VCaP (cell line): ENCODE data around the gene DUXB.

Experiments
- H3K27ac ChIP-seq: fragments of 450-650 bp; 2 replicates; pipeline ENCODE4 v1.5.1; 2017
- CTCF ChIP-seq: fragments of 450-650 bp; conservative IDR thresholded peaks from 2 replicates; pipeline ENCODE4 v1.5.1; 2017; ENCODE audit warnings: mild to moderate bottlenecking, moderate library complexity

The DUXB gene

GRCh38 chr16:75697571-75697970 lies 3.7 kb downstream of the DUXB start:
- no peak for TF ChIP-seq CTCF

GRCh38 chr16:75695708-75696107 lies 5.6 kb downstream of the DUXB start:
- TF ChIP-seq CTCF, result no peak
- H3K27ac ChIP-seq, result no peak overlapping the region

More at GRCh38 chr16:75697571-75697970, 3.7 kb downstream of the DUXB start:
- H3K27ac ChIP-seq, result no peak overlapping the region

- TF ChIP-seq CTCF, result no peak
- H3K27ac ChIP-seq, result no peak overlapping the region
These were observed 13.9 kb downstream of the DUXB start for GRCh38 chr16:75687361-75687760.

DNA sequence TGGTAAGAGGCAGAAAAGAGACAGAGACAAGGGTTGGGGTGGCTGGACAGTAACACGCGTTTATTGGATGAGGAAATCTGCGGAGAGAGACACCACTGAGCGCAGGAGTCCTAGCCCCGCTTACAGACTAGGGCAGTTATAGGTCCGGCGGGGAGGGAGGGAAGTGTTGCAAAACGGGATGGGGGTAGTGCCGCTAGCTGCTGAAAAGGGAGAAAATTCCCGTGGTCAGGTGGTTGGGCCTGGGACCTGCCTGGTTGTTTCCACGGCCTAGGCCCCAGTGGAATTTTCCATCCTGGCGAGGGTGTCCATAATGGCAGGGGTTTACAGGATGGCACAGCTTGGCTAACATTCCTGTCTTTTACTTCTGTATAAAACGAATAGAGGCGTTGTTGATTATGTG lies 19.0 kb downstream of the DUXB start:
- TF ChIP-seq CTCF, result no peak
- H3K27ac ChIP-seq, result no peak overlapping the region

- TF ChIP-seq CTCF, result no peak
- H3K27ac ChIP-seq, result no peak overlapping the region
These were observed 21.9 kb downstream of the DUXB start for GRCh38 chr16:75679366-75679765.

DNA sequence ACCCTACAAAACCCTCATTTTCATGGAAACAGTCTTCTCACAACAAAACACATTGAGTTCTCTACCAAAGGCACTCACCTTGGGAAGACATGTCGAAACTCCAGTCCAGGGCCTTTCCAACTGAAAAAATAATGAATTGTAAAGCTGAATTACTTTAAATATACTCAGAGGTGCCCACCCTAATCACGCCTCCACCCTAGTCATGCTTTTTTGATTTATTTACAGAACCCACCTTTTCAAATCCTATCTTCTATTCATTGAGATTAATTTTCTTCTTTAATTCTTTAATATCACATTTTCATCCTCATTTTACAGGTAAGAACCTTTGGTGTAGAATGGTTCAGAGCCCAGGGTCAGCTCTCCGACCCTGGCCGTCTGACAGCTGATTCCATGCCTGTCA lies 24.4 kb downstream of the DUXB start, which contains the start of gene CPHXL2:
CPHXL2 (minus strand) TSS at position 101 of the 400 bp plus-strand sequence; CDS start at position 91, 10 bp downstream.
- H3K27ac ChIP-seq, result no peak within 1 kb of the TSS
- no peak for TF ChIP-seq CTCF

- no peak overlapping the region for H3K27ac ChIP-seq
- TF ChIP-seq CTCF, result no peak
These were observed 33.8 kb downstream of the DUXB start for GRCh38 chr16:75667503-75667902.
